BE2C (cell line): ENCODE measurements around the gene ADGRV1.

Experiments
- DNase-seq: peaks from one replicate; pipeline ENCODE4 v3.0.0-alpha.2; 2020
- H3K27me3 ChIP-seq: fragments of 250-450 bp; sonication (Bioruptor Pico); 2 replicates; pipeline ENCODE4 v1.5.1; 2020; ENCODE audit warnings: mild to moderate bottlenecking
- H3K36me3 ChIP-seq: fragments of 250-450 bp; sonication (Bioruptor Pico); 2 replicates; pipeline ENCODE4 v1.5.1; 2020; ENCODE audit warnings: mild to moderate bottlenecking
- H3K4me1 ChIP-seq: fragments of 250-450 bp; sonication (Bioruptor Pico); 2 replicates; pipeline ENCODE4 v1.5.1; 2020
- H3K4me3 ChIP-seq: 2 replicates; pipeline ENCODE4 v1.5.1; 2011; ENCODE audit warnings: low read depth, low read length
- H3K9me3 ChIP-seq: fragments of 250-450 bp; sonication (Bioruptor Pico); 2 replicates; pipeline ENCODE4 v1.5.1; 2020
- CTCF ChIP-seq: IDR thresholded peaks from 2 replicates; pipeline ENCODE4 v1.5.1; 2012; ENCODE audit warnings: mild to moderate bottlenecking, low read depth, low read length

ADGRV1 gene

GRCh38 chr5:90865180-90865579, 306.6 kb downstream of the ADGRV1 start:
- Histone ChIP-seq H3K9me3 (no peaks in the 10 kb centered on the region), H3K4me3 (no peak overlapping the region), H3K36me3 (no peaks in the 10 kb centered on the region), H3K27me3 (no peaks in the 10 kb centered on the region; the same call in 1 of the 2 replicates), H3K4me1 (no peaks in the 10 kb centered on the region)
- TF ChIP-seq CTCF, result no peak
- DNase-seq, result no peak

- no peaks in the 10 kb centered on the region for H3K4me1 ChIP-seq
- H3K36me3 ChIP-seq, result no peaks in the 10 kb centered on the region
- no peaks in the 10 kb centered on the region for H3K9me3 ChIP-seq
- peak; percentile 56 for TF ChIP-seq CTCF
- no peaks in the 10 kb centered on the region; the same call in 1 of the 2 replicates for H3K27me3 ChIP-seq
- no peak overlapping the region for H3K4me3 ChIP-seq
- DNase-seq, result no peak
Measured at GRCh38 chr5:90866333-90866732, 307.7 kb downstream of the ADGRV1 start.

GRCh38 chr5:90866915-90867731, 308.5 kb downstream of the ADGRV1 start:
- H3K4me1 ChIP-seq, result no peaks in the 10 kb centered on the region
- DNase-seq, result no peak
- H3K27me3 ChIP-seq, result no peaks in the 10 kb centered on the region; the same call in 1 of the 2 replicates
- TF ChIP-seq CTCF, result no peak
- no peaks in the 10 kb centered on the region for H3K36me3 ChIP-seq
- H3K9me3 ChIP-seq, result no peaks in the 10 kb centered on the region
- no peak overlapping the region for H3K4me3 ChIP-seq

GRCh38 chr5:90868799-90869198, 310.2 kb downstream of the ADGRV1 start:
- no peak for TF ChIP-seq CTCF
- H3K36me3 ChIP-seq, result no peaks in the 10 kb centered on the region
- peaks cover 2% of the 10 kb centered on the region; the same call in 1 of the 2 replicates for H3K4me1 ChIP-seq
- no peak overlapping the region for H3K4me3 ChIP-seq
- no peaks in the 10 kb centered on the region for H3K9me3 ChIP-seq
- no peaks in the 10 kb centered on the region; the same call in 1 of the 2 replicates for H3K27me3 ChIP-seq
- no peak for DNase-seq

- no peak for DNase-seq
- Histone ChIP-seq H3K4me3 (no peak overlapping the region), H3K27me3 (no peaks in the 10 kb centered on the region), H3K4me1 (peaks cover 2% of the 10 kb centered on the region; the same call in 1 of the 2 replicates), H3K9me3 (no peaks in the 10 kb centered on the region), H3K36me3 (no peaks in the 10 kb centered on the region)
- TF ChIP-seq CTCF, result no peak
Measured at GRCh38 chr5:90871391-90871991, 312.9 kb downstream of the ADGRV1 start.

- H3K36me3 ChIP-seq, result no peaks in the 10 kb centered on the region
- H3K9me3 ChIP-seq, result no peaks in the 10 kb centered on the region
- TF ChIP-seq CTCF, result no peak
- peaks cover 2% of the 10 kb centered on the region; the same call in 1 of the 2 replicates for H3K4me1 ChIP-seq
- DNase-seq, result peak; percentile 25
- no peaks in the 10 kb centered on the region for H3K27me3 ChIP-seq
- no peak overlapping the region for H3K4me3 ChIP-seq
Measured at GRCh38 chr5:90873033-90873517, 314.5 kb downstream of the ADGRV1 start.
